Bone marrow (tissue), 2 donors: ENCODE data around the gene BLOC1S5.
"Not testable (repeated sequence)": the region's sequence is repeated elsewhere in the genome, so short reads cannot be mapped to it uniquely, and the experiment has no call there.

Experiments
- DNase-seq, 2 donors: peaks; one replicate each; lab custom pipeline; 2025; lab: John Stamatoyannopoulos, UW

Gene BLOC1S5

DNA sequence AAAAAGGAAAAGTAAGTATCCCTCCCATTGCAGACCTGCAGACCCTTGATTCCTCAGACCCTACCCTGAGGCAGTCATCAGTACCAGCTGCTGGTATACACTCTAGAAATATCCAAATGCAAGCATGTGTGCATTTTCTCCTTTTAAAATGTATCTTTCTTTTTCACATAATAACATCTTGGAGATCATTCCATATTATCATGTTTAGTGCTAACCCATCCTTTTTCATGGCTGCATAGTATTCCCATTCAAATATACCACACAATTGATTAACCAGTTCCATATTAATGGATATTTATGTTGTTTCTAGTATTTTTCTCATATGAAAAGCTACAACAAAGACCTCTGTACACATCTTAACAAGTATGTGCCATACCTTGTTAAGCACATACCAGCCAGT lies 70.8 kb downstream of the BLOC1S5 start:
- no peak for DNase-seq

DNA sequence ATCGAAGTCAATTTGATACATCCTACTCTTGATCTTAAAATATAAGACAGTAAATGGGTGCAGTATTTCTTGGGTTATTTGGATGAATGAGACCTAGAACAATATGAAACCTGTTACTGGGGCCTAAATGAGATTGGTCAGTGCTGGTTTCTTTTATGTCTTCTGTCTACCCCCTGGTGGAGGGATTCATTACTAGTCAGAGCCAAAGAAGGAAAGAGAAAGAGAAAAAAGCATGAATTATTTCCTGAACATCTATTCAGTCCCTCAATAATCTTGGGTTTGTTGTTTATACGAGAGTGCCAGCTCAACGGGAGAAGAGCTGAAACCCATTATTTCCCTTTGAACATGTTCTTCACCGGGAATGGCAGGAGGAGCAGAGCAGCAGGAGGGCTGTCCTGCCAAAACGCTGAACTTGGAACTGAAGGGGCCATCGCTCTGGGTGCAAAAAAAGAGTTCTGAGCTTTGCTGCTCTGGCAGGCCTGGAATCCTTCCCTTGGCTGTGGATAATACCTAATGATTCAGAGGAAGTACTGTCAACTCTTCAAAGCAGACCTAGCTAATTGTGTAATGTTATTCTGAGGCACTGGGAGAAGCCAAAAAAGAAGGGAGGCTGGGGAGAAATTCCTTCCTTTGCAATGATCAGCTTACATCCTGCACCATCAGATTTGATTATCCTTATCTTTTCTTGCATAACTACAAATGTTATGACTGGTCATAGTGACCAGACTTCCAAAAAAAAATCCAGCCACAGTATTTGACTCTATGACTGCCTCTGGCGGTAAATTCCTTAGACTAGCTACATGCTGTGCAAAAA lies 72.0 kb downstream of the BLOC1S5 start:
- DNase-seq = peak in 1 of 2 donors; percentile 9

DNA sequence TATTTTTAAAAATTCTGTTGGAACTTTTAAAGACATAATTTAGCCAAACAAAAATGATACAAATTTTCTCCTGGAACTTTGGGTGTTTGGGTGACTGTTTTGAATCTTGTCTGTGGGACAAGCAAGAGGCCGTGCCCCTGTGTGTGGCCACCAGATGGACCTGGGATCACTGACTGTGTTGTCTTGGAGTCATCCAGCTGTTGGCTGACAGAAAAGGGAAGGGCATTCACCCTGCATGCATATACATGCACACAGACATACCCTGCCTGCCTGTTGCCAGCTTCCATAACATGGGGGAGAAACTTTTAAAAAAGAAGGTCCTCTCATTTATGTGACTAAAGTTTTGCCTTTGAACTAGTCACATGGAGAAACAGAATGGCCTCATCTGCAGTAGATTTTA lies 72.7 kb downstream of the BLOC1S5 start:
- no peak for DNase-seq

DNA sequence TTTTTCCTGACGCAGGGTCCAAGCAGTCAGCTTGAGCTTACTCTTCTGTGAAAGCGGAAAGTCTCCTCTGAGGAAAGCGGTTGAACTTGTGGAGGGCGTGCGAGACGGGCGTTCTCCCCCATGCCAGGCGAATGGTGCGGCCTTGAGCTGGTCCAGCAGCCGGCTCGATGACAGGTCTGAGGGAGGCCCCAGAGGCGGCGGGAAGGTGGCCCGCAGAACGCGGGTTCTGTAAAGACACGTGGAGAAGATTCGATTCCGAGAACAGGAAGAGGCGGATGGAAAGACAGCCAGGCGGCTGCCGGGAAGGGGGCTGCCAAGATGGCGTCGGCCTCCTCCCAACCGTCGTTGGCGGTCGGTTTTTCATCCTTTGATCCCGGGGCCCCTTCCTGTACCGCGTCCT lies 78.0 kb downstream of the BLOC1S5 start:
- no peak for DNase-seq

DNA sequence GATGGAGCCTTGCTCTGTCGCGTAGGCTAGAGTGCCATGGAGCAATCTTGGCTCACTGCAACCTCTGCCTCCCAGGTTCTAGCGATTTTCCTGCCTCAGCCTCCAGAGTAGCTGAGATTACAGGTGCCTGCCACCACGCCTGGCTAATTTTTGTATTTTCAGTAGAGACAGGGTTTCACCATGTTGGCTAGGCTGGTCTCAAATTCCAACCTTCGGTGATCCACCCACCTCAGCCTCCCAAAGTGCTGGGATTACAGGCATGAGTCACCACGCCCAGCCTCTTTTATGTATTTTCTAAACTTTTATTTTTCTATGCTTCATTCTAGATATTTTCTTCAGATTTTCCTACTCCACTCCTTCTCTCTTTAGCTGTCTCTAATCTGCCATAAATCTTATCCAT lies 80.2 kb downstream of the BLOC1S5 start:
- DNase-seq = not testable (repeated sequence)

DNA sequence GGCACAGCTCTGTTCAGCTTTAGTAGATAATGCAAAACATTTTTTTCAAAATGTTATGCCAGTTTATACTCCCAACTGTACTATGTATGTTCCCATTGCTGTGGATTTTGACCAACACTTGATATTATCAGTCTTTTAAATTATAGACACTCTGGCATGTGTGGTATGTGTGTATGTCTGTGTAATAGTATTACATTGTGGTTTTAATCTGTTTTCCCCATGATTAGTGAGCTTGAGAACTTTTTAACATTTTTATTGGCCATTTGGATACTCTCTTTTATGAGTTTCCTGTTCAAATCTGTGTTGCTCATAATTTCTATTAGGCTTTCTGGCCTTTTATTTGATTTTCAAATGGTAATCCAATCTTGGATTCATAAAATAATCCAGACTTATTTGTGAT lies 84.4 kb downstream of the BLOC1S5 start:
- no peak for DNase-seq

DNA sequence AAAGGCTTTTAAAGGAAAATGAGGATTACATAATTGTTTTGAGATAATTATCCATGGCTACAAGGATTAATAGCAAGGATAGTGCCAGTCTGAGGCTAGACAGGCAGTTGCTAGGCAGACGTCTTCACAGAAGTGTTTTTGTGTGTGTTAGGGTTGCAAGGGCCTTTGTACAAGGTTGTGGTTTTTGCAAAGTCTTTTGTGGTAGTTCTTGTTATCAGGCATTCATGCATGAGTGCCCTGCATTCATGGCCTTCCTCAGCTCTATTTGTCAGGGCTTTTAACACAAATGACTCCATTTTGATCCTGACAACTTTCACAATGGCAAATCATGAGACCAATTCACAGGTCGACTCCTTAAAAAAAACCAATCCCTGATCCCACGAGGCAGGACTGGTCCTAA lies 85.5 kb downstream of the BLOC1S5 start:
- no peak for DNase-seq

DNA sequence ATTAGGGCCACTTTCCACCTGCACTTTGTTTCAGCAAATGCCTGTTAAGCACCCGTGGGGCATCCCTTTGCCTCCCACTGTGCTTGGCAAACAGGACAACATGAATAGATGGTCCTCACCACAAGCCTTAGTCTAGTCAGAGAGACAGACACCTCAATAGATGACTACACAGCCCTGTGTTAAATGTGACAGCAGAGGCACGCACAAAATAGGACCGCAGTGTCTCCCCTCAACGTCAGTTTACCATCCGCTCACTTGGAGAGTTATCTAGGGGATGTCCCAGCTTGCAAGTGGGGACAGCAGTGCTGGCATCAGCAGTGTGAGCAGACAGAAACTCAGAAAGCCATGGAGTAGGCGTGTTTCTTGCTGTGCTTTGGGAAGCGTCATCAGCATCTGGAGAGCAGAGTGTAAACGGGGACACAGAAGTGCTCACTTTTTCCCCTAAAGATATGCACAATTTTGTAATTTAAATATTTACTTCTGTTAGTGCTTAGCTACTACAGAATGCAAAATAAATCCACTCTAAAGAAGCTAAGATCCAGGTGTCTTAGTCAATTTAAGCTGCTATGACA lies 87.6 kb downstream of the BLOC1S5 start:
- no peak for DNase-seq

DNA sequence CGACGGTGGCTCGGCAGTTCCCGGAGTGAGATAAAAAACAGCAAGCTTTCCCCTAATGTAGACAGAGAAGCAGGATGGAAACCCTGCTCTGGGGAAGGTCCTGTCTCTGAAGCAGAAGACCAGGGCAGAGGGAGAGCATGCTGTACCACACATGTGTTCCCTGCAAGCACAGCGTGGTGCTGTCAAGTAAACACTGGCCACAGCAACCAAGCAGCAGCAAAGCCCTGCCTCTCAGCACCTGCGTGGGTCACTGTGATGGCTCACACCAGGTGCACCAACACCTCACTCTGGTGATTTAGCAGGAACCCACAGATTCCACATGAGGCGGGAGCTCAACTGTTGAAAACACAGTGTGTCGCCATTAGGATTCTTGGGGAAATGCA lies 88.4 kb downstream of the BLOC1S5 start:
- no peak for DNase-seq

DNA sequence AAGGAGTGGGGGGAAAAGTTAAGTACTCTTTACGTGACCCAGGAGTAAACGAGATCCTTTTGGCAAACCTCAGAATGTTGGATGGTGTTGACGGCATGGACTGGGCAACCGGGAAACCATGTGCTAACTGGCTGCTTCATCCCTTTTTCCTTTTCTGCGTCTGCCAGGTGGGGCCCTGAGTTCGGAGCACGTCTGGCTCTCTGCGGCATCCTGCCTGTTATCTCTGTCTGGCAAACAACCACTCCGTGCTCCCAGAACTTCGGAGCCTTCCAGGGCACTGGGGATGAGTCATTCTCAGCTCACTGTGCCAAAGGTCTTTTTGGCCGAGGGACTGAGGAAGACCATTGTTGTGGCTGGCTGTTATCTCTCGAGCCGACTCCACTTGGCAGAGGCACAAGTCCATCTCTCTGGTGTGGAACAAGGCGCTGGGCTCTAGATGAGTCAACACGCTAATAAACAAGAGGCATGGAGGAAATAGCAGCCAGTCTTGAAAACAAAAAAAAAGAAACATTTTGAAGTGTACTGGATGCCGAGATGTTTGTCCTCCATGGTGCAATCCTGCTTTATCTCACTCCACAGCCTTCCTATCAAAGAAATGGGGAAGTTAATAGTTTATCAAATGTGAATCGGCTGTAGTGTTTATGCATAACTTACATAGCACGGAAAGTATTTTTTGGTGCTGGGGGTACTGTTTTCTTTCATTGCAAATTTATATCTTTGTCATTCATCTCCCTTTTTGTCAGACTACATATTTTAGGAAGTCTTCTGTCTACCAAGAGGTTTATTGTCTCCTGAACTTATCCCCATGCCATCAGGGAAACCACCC lies 89.0 kb downstream of the BLOC1S5 start:
- peak in 1 of 2 donors; percentile 43 for DNase-seq

DNA sequence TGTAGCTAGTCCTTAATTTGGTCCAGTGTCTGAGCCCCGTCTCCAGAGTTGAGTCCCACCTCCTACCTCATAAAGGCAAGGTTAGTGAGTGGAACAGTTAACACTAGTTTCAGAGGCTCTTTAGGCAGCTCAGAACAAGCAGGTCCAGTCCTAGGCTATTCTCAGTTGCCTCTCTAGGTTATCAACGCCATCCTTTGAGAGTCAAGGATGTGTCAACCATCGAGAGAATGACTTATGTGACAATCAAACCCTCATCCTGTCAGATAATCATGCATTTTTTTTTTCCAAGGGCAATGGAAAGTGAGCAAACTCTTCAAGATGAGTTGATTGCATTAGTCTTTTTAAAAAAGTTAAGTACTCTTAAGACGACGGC lies 89.6 kb downstream of the BLOC1S5 start:
- DNase-seq = peak in 1 of 2 donors; percentile 7

DNA sequence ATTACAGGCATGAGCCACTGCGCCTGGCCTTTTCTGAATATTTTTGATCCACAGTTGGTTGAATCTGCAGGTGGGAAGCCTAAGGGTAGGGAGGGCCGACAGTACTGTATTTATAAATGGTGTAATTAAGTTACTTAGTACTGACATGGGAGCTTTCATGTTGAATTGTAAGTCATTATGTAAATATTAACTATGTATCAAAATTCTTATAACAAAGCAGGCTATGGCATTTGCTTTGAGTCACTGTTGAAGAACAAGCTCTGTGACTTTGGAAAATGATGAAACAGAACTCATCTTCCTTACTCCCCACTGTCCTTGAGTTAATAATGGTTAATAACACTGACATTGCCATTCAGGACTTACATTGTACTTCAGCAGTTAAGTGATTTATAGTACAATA lies 90.6 kb downstream of the BLOC1S5 start:
- DNase-seq = no peak

DNA sequence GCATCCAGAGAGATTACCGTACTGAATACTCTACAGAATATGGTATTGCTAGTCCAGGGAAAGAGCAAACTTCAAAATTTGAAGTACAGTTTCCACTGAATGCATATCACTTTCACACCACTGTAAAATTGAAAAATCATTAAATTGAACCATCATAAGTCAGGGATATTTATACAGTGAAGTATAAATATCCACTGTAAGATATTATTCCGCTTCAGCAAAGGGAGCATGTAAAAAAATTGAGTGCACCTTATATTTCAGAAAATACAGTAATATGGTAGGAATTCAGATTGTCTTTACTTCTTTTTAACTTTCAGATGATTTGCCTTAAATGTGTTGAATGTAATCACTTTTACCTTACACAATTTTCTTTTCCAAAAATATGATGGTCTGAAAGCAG lies 92.7 kb downstream of the BLOC1S5 start:
- no peak for DNase-seq

DNA sequence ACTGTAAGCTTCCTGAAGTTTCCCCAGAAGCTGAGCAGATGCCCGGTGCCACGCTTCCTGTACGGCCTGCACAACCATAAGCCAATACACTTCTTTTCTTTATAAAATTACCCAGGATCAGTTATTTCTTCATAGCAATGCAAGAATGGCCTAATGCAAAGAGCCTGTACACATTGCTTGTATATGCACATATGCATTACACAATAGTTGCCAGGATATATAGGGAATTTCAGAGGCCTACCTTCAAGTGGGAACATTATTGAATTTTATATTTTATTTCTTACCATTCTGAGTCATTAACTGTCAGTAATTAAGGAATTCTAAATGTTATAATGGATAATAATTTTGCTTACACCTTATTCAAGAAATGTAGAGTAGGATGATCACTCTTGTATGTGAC lies 93.6 kb downstream of the BLOC1S5 start:
- DNase-seq = no peak
